ENCODE measurements around the gene HYI.

The HYI gene

GRCh38 chr1:43447891-43448708, 5.6 kb downstream of the HYI start:
- no peak for TF ChIP-seq CTCF (IDR thresholded peaks at IDR 0.05; ENCODE audit: low read depth, low read length, missing control alignments)
- DNase-seq (ENCODE audit: extremely low read depth, low read depth), result no peak
- no peak overlapping the region for H3K4me3 ChIP-seq (replicated peaks; ENCODE audit: low read depth, low read length)

- no peak for TF ChIP-seq CTCF (IDR thresholded peaks at IDR 0.05; ENCODE audit: low read depth, low read length, missing control alignments)
- H3K4me3 ChIP-seq (replicated peaks; ENCODE audit: low read depth, low read length), result no peak overlapping the region
These were observed 6.6 kb downstream of the HYI start for GRCh38 chr1:43446881-43447835.

GRCh38 chr1:43446388-43446740, 7.4 kb downstream of the HYI start:
- TF ChIP-seq CTCF (IDR thresholded peaks at IDR 0.05; ENCODE audit: low read depth, low read length, missing control alignments), result no peak
- DNase-seq (ENCODE audit: extremely low read depth, low read depth), result no peak

More at GRCh38 chr1:43446881-43447835, 6.6 kb downstream of the HYI start:
- DNase-seq (ENCODE audit: extremely low read depth, low read depth), result no peak

GRCh38 chr1:43445606-43446387, 7.9 kb downstream of the HYI start:
- no peak for DNase-seq (ENCODE audit: extremely low read depth, low read depth)
- no peak overlapping the region for H3K4me3 ChIP-seq (replicated peaks; ENCODE audit: low read depth, low read length)
- TF ChIP-seq CTCF (IDR thresholded peaks at IDR 0.05; ENCODE audit: low read depth, low read length, missing control alignments), result no peak

More at GRCh38 chr1:43446388-43446740, 7.4 kb downstream of the HYI start:
- no peak overlapping the region for H3K4me3 ChIP-seq (replicated peaks; ENCODE audit: low read depth, low read length)

- no peak for TF ChIP-seq CTCF (IDR thresholded peaks at IDR 0.05; ENCODE audit: low read depth, low read length, missing control alignments)
- no peak for DNase-seq (ENCODE audit: extremely low read depth, low read depth)
- H3K4me3 ChIP-seq (replicated peaks; ENCODE audit: low read depth, low read length), result no peak overlapping the region
These were observed 8.9 kb downstream of the HYI start for GRCh38 chr1:43444836-43445235.

- no peak overlapping the region for H3K4me3 ChIP-seq (replicated peaks; ENCODE audit: low read depth, low read length)
- TF ChIP-seq CTCF (IDR thresholded peaks at IDR 0.05; ENCODE audit: low read depth, low read length, missing control alignments), result no peak
- no peak for DNase-seq (ENCODE audit: extremely low read depth, low read depth)
These were observed 9.4 kb downstream of the HYI start for GRCh38 chr1:43444151-43444828.
